K562 (cell line): ENCODE measurements around the gene CCR7. TPM values are rescaled to one million over a fixed set of nuclear protein-coding genes. Genes with fewer than 3 reads are reported as not detected.

Source experiments
- CBFA2T2 ChIP-seq: fragments of 450-650 bp; conservative IDR thresholded peaks from 2 replicates; pipeline ENCODE4 v1.6.1; 2017; ENCODE audit warnings: mild to moderate bottlenecking
- CCAR2 ChIP-seq: fragments of 200-400 bp; formaldehyde crosslinking; IDR thresholded peaks from 2 replicates; pipeline ENCODE4 v1.6.1; 2017; ENCODE audit warnings: mild to moderate bottlenecking, low read depth, low read length
- DMBX1 ChIP-seq: fragments of 250-450 bp; sonication (Bioruptor Pico); IDR thresholded peaks from 2 replicates; pipeline ENCODE4 v1.8.0; 2022; ENCODE audit warnings: inconsistent platforms, mild to moderate bottlenecking, moderate library complexity, borderline replicate concordance
- FOSL1 ChIP-seq: fragments of 200-800 bp; sonication (Bioruptor generic); conservative IDR thresholded peaks from 2 replicates; pipeline ENCODE4 v1.6.1; 2016; ENCODE audit warnings: missing genetic modification characterization, missing compliant biosample characterization
- HMG20B ChIP-seq: fragments of 250-450 bp; sonication (Bioruptor Pico); IDR thresholded peaks from 2 replicates; pipeline ENCODE4 v1.5.0; 2021; ENCODE audit warnings: mild to moderate bottlenecking
- MBD2 ChIP-seq: sonication (generic); IDR thresholded peaks from 2 replicates; pipeline ENCODE4 v1.6.1; 2016; ENCODE audit warnings: low read depth, borderline replicate concordance
- MGA ChIP-seq: fragments of 450-650 bp; IDR thresholded peaks from 2 replicates; pipeline ENCODE4 v1.6.1; 2016; ENCODE audit warnings: mild to moderate bottlenecking, moderate library complexity
- MTA1 ChIP-seq: fragments of 450-650 bp; IDR thresholded peaks from 2 replicates; pipeline ENCODE4 v1.6.1; 2017; ENCODE audit warnings: borderline replicate concordance
- RAD51 ChIP-seq: fragments of 450-650 bp; IDR thresholded peaks from 2 replicates; pipeline ENCODE4 v1.7.1; 2016; ENCODE audit warnings: low read depth, mild to moderate bottlenecking, borderline replicate concordance
- RNF2 ChIP-seq: sonication (generic); IDR thresholded peaks from 2 replicates; pipeline ENCODE4 v1.6.1; 2016
- SMAD3 ChIP-seq: fragments of 450-650 bp; formaldehyde crosslinking; conservative IDR thresholded peaks from 2 replicates; pipeline ENCODE4 v1.4.0; 2020; ENCODE audit warnings: mild to moderate bottlenecking
- SMARCA5 ChIP-seq: fragments of 450-650 bp; IDR thresholded peaks from 2 replicates; pipeline ENCODE4 v1.6.1; 2016
- WHSC1 ChIP-seq: IDR thresholded peaks from one replicate; pipeline ENCODE4 v1.6.1; 2012; ENCODE audit warnings: low read length, control low read depth, inconsistent platforms
- ZNF143 ChIP-seq: sonication (generic); formaldehyde crosslinking; IDR thresholded peaks from 2 replicates; pipeline ENCODE4 v1.9.0; 2022; ENCODE audit warnings: mild to moderate bottlenecking, missing genetic modification reagents
- ZNF354B ChIP-seq: fragments of 250-450 bp; sonication (Bioruptor Pico); IDR thresholded peaks from 2 replicates; pipeline ENCODE4 v1.4.0; 2020
- polyA plus RNA-seq, 8 experiments: library from polyadenylated mRNA; depleted of rRNA in 4 of 8; stranded (reverse) in 5 of 8; unstranded in 3 of 8; fragments of >200 nt; fragmentation: Nextera tagmentation in 2 of 8; fragmentation: Illumina TruSeq in 1 of 8; extraction: Ambion mirVana in 2 of 8; extraction: Trizol in 1 of 8; gene quantifications; 2 replicates each; pipeline versions ENCODE4 v1.2.1 to v1.2.3, GENCODE V29; 2011 to 2014; ENCODE audit warnings: inconsistent platforms in 1 of 8, missing spikeins in 1 of 8
- total RNA-seq, 7 experiments: library from RNA; depleted of rRNA in 6 of 7; stranded (reverse); fragments of >200 nt in 6 of 7; fragmentation: Illumina TruSeq in 2 of 7; extraction: Trizol in 2 of 7; gene quantifications; 2 replicates each; pipeline versions ENCODE4 v1.2.1 to v1.2.3, GENCODE V29; 2011 to 2021; ENCODE audit warnings: low replicate concordance in 1 of 7
- TF ChIP-seq, protein P1 (sequence below): IDR thresholded peaks from 3 replicates; pipeline ENCODE4 v1.6.1; 2011; ENCODE audit warnings: borderline replicate concordance, mild to moderate bottlenecking; ENCODE audit not compliant: insufficient read length, insufficient read depth

Gene CCR7
- total and polyA plus RNA-seq, 9 of the 15 experiments (the other 6 are each of a cell fraction or from before 2014, with no cell fraction given) = 0.14 to 1.4 (median 0.56) TPM

GRCh38 chr17:40596261-40596919 is 31.1 kb upstream of the CCR7 start (continued):
- peak; percentile 94 for TF ChIP-seq MGA
- TF ChIP-seq CBFA2T2 = peak; percentile 86
- TF ChIP-seq, protein P1, sequence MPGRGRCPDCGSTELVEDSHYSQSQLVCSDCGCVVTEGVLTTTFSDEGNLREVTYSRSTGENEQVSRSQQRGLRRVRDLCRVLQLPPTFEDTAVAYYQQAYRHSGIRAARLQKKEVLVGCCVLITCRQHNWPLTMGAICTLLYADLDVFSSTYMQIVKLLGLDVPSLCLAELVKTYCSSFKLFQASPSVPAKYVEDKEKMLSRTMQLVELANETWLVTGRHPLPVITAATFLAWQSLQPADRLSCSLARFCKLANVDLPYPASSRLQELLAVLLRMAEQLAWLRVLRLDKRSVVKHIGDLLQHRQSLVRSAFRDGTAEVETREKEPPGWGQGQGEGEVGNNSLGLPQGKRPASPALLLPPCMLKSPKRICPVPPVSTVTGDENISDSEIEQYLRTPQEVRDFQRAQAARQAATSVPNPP = no peak
- TF ChIP-seq DMBX1 = peak; percentile 54; the same call in 1 of the 2 replicates
- peak; percentile 98 for TF ChIP-seq RAD51
- no peak for TF ChIP-seq CCAR2
- TF ChIP-seq SMAD3 (CRISPR knock-in tag) = no peak
- no peak for TF ChIP-seq RNF2
- TF ChIP-seq MTA1 = no peak
- TF ChIP-seq ZNF354B (CRISPR knock-in tag) = no peak
- peak; percentile 37; the same call in 1 of the 2 replicates for TF ChIP-seq FOSL1
- peak; percentile 67; the same call in 1 of the 2 replicates for TF ChIP-seq MBD2
- TF ChIP-seq SMARCA5 = no peak
- TF ChIP-seq WHSC1 = no peak
- no peak for TF ChIP-seq HMG20B (CRISPR knock-in tag)
- peak; percentile 34; the same call in 1 of the 2 replicates for TF ChIP-seq ZNF143 (CRISPR knock-in tag)
